ENCODE results near the gene OR2V2.

DNA sequence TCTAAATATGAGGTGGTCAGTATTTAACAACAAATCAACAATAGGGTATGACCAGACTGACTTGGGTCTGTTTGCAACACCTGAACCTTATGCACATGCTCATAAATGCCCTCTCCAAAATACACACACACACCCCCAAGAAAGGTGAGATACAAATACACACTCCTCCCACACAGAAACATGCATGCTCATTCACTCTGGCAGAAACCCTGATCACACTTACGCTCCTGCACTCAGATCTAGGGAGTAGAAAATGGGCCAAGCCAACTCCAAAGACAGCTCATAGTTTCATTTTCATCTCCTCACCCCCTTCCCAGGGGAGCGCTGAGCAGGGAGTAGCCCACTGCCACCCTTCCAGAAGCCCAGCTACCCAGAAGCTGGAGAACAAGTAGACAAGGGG is 46.3 kb downstream of the OR2V2 start:
- no peak for TF ChIP-seq POLR2AphosphoS5 (IDR thresholded peaks at IDR 0.05; ENCODE audit: low read depth, low read length)
- no peak for TF ChIP-seq POLR2A (IDR thresholded peaks at IDR 0.05; ENCODE audit: low read depth, low read length)
